ENCODE data around the gene SDHAF2. TPM values are rescaled to one million over a fixed set of nuclear protein-coding genes. Genes with fewer than 3 reads are reported as not detected.
A peak's percentile ranks its signal among the peaks of the same experiment; 100 is the strongest.

SDHAF2 gene
- polyA plus RNA-seq, 3 donors = 45.5 to 70.2 (median 64.8) TPM

DNA sequence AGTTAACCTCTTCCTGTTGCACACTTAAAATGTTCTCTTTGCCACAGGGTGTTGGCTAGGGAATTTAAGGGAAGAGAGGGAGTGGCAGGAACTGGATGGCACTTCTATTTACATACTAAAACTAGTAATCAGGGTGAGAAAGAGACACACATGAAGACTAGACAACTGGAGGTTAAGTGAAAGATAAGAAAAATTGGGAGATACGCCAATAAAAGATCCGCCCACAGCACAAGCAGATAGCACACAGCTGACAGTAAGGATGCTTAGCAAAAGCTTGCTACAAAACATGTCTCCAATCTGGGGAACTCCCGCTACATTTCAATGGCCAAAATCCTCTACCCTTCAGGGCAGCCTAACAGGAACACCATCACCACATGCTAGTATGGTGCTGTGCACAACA, 13.0 kb upstream of the SDHAF2 start:
- peak overlapping the region; percentile 54 for H3K9ac ChIP-seq (ENCODE audit: insufficient read depth, low read length, poor library complexity, severe bottlenecking)
- DNase-seq = no peak
- Mint-ChIP-seq H3K9me3 (no peaks in the 10 kb centered on the region), H3K4me1 (peaks cover 21% of the 10 kb centered on the region), H3K36me3 (peaks cover 86 to 91% of the 10 kb centered on the region in 2 donors), H3K4me3 (peak overlapping the region in 1 of 2 donors; percentile 15), H3K27me3 (ENCODE audit: low read depth in 3 of 3) (peaks cover 0 to 1% (median 0%) of the 10 kb centered on the region in 3 donors), H3K27ac (peak overlapping the region; percentile 95 to 99 (median 97))
- H3K27ac ChIP-seq (ENCODE audit: low read depth in 1 of 2, low read length in 2 of 2) = peak overlapping the region; percentile 66 to 93
- TF ChIP-seq, protein P1, sequence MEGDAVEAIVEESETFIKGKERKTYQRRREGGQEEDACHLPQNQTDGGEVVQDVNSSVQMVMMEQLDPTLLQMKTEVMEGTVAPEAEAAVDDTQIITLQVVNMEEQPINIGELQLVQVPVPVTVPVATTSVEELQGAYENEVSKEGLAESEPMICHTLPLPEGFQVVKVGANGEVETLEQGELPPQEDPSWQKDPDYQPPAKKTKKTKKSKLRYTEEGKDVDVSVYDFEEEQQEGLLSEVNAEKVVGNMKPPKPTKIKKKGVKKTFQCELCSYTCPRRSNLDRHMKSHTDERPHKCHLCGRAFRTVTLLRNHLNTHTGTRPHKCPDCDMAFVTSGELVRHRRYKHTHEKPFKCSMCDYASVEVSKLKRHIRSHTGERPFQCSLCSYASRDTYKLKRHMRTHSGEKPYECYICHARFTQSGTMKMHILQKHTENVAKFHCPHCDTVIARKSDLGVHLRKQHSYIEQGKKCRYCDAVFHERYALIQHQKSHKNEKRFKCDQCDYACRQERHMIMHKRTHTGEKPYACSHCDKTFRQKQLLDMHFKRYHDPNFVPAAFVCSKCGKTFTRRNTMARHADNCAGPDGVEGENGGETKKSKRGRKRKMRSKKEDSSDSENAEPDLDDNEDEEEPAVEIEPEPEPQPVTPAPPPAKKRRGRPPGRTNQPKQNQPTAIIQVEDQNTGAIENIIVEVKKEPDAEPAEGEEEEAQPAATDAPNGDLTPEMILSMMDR (IDR thresholded peaks at IDR 0.05) = no peak
- H3K4me2 ChIP-seq (replicated peaks; ENCODE audit: extremely low read depth, low read length, poor library complexity, severe bottlenecking) = no peak overlapping the region
- H3K27me3 ChIP-seq (ENCODE audit: control insufficient read depth in 2 of 2, insufficient read depth in 2 of 2, low read length in 2 of 2) = no peaks in the 10 kb centered on the region
- H3K4me1 ChIP-seq (ENCODE audit: control insufficient read depth in 1 of 2, insufficient read depth in 2 of 2, low read length in 2 of 2) = peaks cover 20 to 21% of the 10 kb centered on the region in 2 donors
- H3K79me2 ChIP-seq (ENCODE audit: insufficient read depth, low read length) = peaks cover 39% of the 10 kb centered on the region
- WGBS (ENCODE audit: insufficient coverage) = 100% methylated on average over 2 of the region's 3 CpGs
- peaks cover 45% of the 10 kb centered on the region for H4K20me1 ChIP-seq (ENCODE audit: insufficient read depth, low read length)
- intact Hi-C loops (cut with micrococcal nuclease) = loop anchor here in 1 of 2 donors (2.0 kb wide), 1 partner anchor 14 kb away; the partner anchor contains the start of gene SDHAF2
- no peak overlapping the region for H2AFZ ChIP-seq (ENCODE audit: insufficient read depth, low read depth, low read length, poor library complexity, severe bottlenecking)
- no peak overlapping the region for H3K4me3 ChIP-seq (replicated peaks in 1 of 3; ENCODE audit: low read depth in 2 of 3, low read length in 3 of 3)
- no peaks in the 10 kb centered on the region for H3K9me3 ChIP-seq (replicated peaks in 1 of 2; ENCODE audit: control insufficient read depth in 1 of 2, insufficient read depth in 1 of 2, low read length in 2 of 2)
- H3K36me3 ChIP-seq (replicated peaks in 1 of 2; ENCODE audit: control insufficient read depth in 1 of 2, insufficient read depth in 2 of 2, low read length in 2 of 2) = peaks cover 83 to 91% of the 10 kb centered on the region in 2 donors

DNA sequence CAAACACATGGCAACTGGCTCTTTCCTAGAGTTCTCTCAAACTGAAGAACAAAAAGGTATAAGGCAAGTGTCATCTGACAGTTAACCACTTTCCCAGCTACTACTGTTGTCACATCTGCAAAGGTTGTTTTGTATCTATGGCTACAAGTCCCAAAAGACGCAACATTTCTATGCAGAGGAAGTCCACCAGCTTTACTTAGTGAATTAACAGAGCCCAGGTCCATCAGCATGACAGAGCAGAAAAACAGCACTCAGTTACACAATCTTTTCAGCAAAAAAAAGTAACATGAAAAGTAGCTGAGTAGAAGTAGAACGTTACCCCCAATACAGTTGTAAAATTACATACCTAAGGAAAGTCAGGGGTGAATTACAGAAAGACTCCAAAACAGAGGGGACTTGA, 12.3 kb upstream of the SDHAF2 start:
- Histone ChIP-seq H3K9ac (ENCODE audit: insufficient read depth, low read length, poor library complexity, severe bottlenecking) (peak overlapping the region; percentile 54), H3K4me3 (replicated peaks in 1 of 3; ENCODE audit: low read depth in 2 of 3, low read length in 3 of 3) (no peak overlapping the region), H3K27ac (ENCODE audit: low read depth in 1 of 2, low read length in 2 of 2) (peak overlapping the region; percentile 66 to 93), H3K27me3 (ENCODE audit: control insufficient read depth in 2 of 2, insufficient read depth in 2 of 2, low read length in 2 of 2) (no peaks in the 10 kb centered on the region), H3K36me3 (replicated peaks in 1 of 2; ENCODE audit: control insufficient read depth in 1 of 2, insufficient read depth in 2 of 2, low read length in 2 of 2) (peaks cover 82 to 91% of the 10 kb centered on the region in 2 donors), H3K4me1 (ENCODE audit: control insufficient read depth in 1 of 2, insufficient read depth in 2 of 2, low read length in 2 of 2) (peaks cover 20 to 21% of the 10 kb centered on the region in 2 donors), H3K79me2 (ENCODE audit: insufficient read depth, low read length) (peaks cover 46% of the 10 kb centered on the region), H2AFZ (ENCODE audit: insufficient read depth, low read depth, low read length, poor library complexity, severe bottlenecking) (no peak overlapping the region), H3K9me3 (replicated peaks in 1 of 2; ENCODE audit: control insufficient read depth in 1 of 2, insufficient read depth in 1 of 2, low read length in 2 of 2) (no peaks in the 10 kb centered on the region), H3K4me2 (replicated peaks; ENCODE audit: extremely low read depth, low read length, poor library complexity, severe bottlenecking) (no peak overlapping the region), H4K20me1 (ENCODE audit: insufficient read depth, low read length) (peaks cover 53% of the 10 kb centered on the region)
- intact Hi-C loops (cut with micrococcal nuclease) = loop anchor here in 1 of 2 donors (2.0 kb wide), 1 partner anchor 13 kb away; the partner anchor contains the start of gene SDHAF2
- Mint-ChIP-seq H3K4me3 (peak overlapping the region in 1 of 2 donors; percentile 75), H3K4me1 (peaks cover 23% of the 10 kb centered on the region), H3K27ac (peak overlapping the region; percentile 95 to 99 (median 97)), H3K27me3 (ENCODE audit: low read depth in 3 of 3) (peaks cover 0 to 1% (median 0%) of the 10 kb centered on the region in 3 donors), H3K9me3 (no peaks in the 10 kb centered on the region), H3K36me3 (peaks cover 91 to 92% of the 10 kb centered on the region in 2 donors)
- DNase-seq = peak; percentile 86 to 96 (median 96)
- TF ChIP-seq, protein P1 (IDR thresholded peaks at IDR 0.05) = no peak
- WGBS (ENCODE audit: insufficient coverage) = 0% methylated on average over 1 of the region's 2 CpGs
